GM18526 (cell line): Measurements from ENCODE around the gene NGF.

Source experiments
- POLR2A ChIP-seq: IDR thresholded peaks from 3 replicates; pipeline ENCODE4 v1.6.1; 2011; ENCODE audit not compliant: insufficient read length; ENCODE audit errors: extremely low read depth

NGF gene

GRCh38 chr1:115337633-115338456, at the start of gene NGF:
NGF (minus strand) TSS chr1:115338249; CDS start chr1:115286795, 51,454 bp downstream.
- no peak for TF ChIP-seq POLR2A

GRCh38 chr1:115379943-115380342, 41.9 kb upstream of the NGF start:
- no peak for TF ChIP-seq POLR2A

GRCh38 chr1:115377411-115377810, 39.4 kb upstream of the NGF start:
- no peak for TF ChIP-seq POLR2A

- no peak for TF ChIP-seq POLR2A
These were observed 36.5 kb upstream of the NGF start for GRCh38 chr1:115374598-115374997.

GRCh38 chr1:115373305-115373704, 35.3 kb upstream of the NGF start:
- TF ChIP-seq POLR2A = no peak

- TF ChIP-seq POLR2A = no peak
These were observed 27.7 kb upstream of the NGF start for GRCh38 chr1:115365738-115366137.

GRCh38 chr1:115364780-115365155, 26.7 kb upstream of the NGF start:
- TF ChIP-seq POLR2A = no peak

- no peak for TF ChIP-seq POLR2A
These were observed 26.2 kb upstream of the NGF start for GRCh38 chr1:115364046-115364779.

- TF ChIP-seq POLR2A = no peak
These were observed 25.1 kb upstream of the NGF start for GRCh38 chr1:115363171-115363570.

- TF ChIP-seq POLR2A = no peak
These were observed 18.3 kb upstream of the NGF start for GRCh38 chr1:115356356-115356755.

- no peak for TF ChIP-seq POLR2A
These were observed 17.0 kb upstream of the NGF start for GRCh38 chr1:115355069-115355468.

- no peak for TF ChIP-seq POLR2A
These were observed 13.1 kb upstream of the NGF start for GRCh38 chr1:115351143-115351542.

GRCh38 chr1:115348636-115349035, 10.6 kb upstream of the NGF start:
- TF ChIP-seq POLR2A = no peak

- TF ChIP-seq POLR2A = no peak
These were observed 9.2 kb upstream of the NGF start for GRCh38 chr1:115347282-115347681.

- TF ChIP-seq POLR2A = no peak
These were observed 5.2 kb upstream of the NGF start for GRCh38 chr1:115343200-115343737.

GRCh38 chr1:115341948-115342347, 3.9 kb upstream of the NGF start:
- no peak for TF ChIP-seq POLR2A

GRCh38 chr1:115340879-115341278, 2.8 kb upstream of the NGF start:
- TF ChIP-seq POLR2A = no peak

GRCh38 chr1:115338457-115338820, 390 bp upstream of the NGF start:
- TF ChIP-seq POLR2A = no peak
